ENCODE results near the gene RXRA. TPM values are rescaled to one million over a fixed set of nuclear protein-coding genes. Genes with fewer than 3 reads are reported as not detected.
A peak's percentile ranks its signal among the peaks of the same experiment; 100 is the strongest.

RXRA gene
- total RNA-seq, 6 experiments from 2014 or later: 105 to 165 (median 131) TPM

- H3K27ac ChIP-seq: peak overlapping the region; percentile 37 to 93 (median 73)
- DNase-seq (peak in 1 of 3 donors; percentile 60), ATAC-seq (no peak)
- H3K27me3 ChIP-seq: no peaks in the 10 kb centered on the region
- H3K9me3 ChIP-seq: no peaks in the 10 kb centered on the region
- intact Hi-C loops (cut with DNase I): loop anchor here in 1 of 2 donors (10.0 kb wide), 2 partner anchors 51 to 91 kb away; no protein-coding TSS in a partner anchor
- H3K4me3 ChIP-seq: peak overlapping the region in 1 of 3 donors; percentile 4
- TF ChIP-seq, protein P1, sequence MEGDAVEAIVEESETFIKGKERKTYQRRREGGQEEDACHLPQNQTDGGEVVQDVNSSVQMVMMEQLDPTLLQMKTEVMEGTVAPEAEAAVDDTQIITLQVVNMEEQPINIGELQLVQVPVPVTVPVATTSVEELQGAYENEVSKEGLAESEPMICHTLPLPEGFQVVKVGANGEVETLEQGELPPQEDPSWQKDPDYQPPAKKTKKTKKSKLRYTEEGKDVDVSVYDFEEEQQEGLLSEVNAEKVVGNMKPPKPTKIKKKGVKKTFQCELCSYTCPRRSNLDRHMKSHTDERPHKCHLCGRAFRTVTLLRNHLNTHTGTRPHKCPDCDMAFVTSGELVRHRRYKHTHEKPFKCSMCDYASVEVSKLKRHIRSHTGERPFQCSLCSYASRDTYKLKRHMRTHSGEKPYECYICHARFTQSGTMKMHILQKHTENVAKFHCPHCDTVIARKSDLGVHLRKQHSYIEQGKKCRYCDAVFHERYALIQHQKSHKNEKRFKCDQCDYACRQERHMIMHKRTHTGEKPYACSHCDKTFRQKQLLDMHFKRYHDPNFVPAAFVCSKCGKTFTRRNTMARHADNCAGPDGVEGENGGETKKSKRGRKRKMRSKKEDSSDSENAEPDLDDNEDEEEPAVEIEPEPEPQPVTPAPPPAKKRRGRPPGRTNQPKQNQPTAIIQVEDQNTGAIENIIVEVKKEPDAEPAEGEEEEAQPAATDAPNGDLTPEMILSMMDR (IDR thresholded peaks at IDR 0.05): no peak
- TF ChIP-seq POLR2A (IDR thresholded peaks at IDR 0.05): no peak
- H3K4me1 ChIP-seq: peaks cover 0 to 83% (median 41%) of the 10 kb centered on the region in 4 donors
- WGBS (ENCODE audit: insufficient coverage, low coverage, low lambda C conversion rate, missing lambda C conversion rate): 38% methylated on average over 17 of the region's 17 CpGs
- peaks cover 0 to 34% (median 13%) of the 10 kb centered on the region in 4 donors for H3K36me3 ChIP-seq
These were observed 109.5 kb downstream of the RXRA start for GRCh38 chr9:134435550-134436378.

GRCh38 chr9:134436379-134436762 lies 110.1 kb downstream of the RXRA start:
- DNase-seq: no peak
- Histone ChIP-seq H3K4me1 (peaks cover 0 to 77% (median 40%) of the 10 kb centered on the region in 4 donors), H3K9me3 (no peaks in the 10 kb centered on the region), H3K27me3 (no peaks in the 10 kb centered on the region), H3K27ac (peak overlapping the region in 2 of 3 donors; percentile 73 to 93), H3K36me3 (peaks cover 0 to 34% (median 10%) of the 10 kb centered on the region in 4 donors), H3K4me3 (no peak overlapping the region)
- WGBS (ENCODE audit: insufficient coverage, low coverage, low lambda C conversion rate, missing lambda C conversion rate): 56% methylated on average over 10 of the region's 12 CpGs
- no peak for TF ChIP-seq POLR2A (IDR thresholded peaks at IDR 0.05)
- TF ChIP-seq, protein P1 (IDR thresholded peaks at IDR 0.05): no peak
- no peak for ATAC-seq
- intact Hi-C loops (cut with DNase I): loop anchor here in 1 of 2 donors (10.0 kb wide), 2 partner anchors 52 to 92 kb away; no protein-coding TSS in a partner anchor

DNA sequence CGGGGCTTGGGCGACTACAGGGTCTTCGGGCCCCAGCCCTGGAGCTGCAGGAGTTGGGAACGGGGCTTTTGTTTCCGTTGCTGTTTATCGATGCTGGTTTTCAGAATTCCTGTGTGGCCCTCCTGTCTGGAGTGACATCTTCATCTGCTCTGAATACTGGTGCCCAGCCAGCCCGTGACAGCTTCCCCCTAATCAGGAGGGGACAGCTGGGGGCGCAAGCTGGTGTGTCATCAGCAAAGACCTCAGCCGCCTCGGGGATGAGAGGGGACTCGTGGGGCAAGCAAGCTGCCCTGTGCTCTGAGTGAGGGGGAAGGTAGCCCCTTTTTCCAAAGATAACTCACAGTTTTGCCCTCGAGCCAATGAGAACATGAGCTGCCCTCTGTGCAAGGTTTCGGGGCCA lies 110.7 kb downstream of the RXRA start:
- no peaks in the 10 kb centered on the region for H3K27me3 ChIP-seq

DNA sequence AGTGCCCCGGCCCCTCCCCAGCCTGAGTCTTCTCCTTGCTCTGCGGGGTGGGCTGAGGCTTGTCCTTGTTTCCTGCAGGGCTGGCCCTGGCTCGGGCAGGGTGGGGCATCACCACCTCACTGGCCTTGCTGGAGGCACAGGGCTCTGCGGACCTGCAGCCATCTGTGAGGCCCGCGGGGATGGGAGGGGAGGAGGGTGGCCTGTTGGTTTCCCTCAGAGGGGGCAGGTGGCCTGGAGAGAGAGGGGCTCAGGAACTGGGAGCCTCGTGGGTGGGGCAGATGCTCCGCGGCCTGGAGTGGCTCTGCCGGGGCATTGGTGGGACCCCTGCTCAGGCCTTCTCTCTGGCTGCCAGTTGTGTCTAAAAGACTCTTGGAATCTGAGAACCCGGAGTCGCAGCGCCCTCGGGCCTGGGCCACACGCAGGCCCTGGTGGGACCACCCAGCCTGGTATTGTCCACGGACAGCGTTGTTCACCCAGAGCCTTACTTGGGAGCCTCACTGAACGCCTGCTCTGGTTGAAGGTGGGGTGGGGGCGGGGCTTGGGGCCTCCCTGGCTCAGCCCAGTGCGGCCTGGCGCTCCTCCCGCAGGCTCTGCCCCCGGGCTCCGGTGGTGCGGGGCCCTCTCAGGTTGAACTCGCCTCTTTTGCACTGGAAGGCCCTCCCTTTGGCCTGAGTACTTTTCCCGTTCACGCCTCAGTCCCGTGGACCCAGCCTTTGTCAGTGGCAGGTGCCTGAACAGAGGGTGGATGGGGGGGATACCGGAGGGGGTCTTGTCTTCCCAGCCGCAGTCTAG lies 111.3 kb downstream of the RXRA start:
- no peak for TF ChIP-seq POLR2A (IDR thresholded peaks at IDR 0.05)
- TF ChIP-seq, protein P1 (IDR thresholded peaks at IDR 0.05): no peak
- DNase-seq: peak in 2 of 3 donors; percentile 80 to 87
- H3K36me3 ChIP-seq: peaks cover 0 to 28% (median 10%) of the 10 kb centered on the region in 4 donors
- H3K27ac ChIP-seq: peak overlapping the region in 2 of 3 donors; percentile 73 to 93
- no peak overlapping the region for H3K4me3 ChIP-seq
- peak in 2 of 4 donors; percentile 12 to 18 for ATAC-seq
- no peaks in the 10 kb centered on the region for H3K27me3 ChIP-seq
- no peaks in the 10 kb centered on the region for H3K9me3 ChIP-seq
- 20% methylated on average over 1 of the region's 31 CpGs for whole genome bisulfite sequencing (ENCODE audit: insufficient coverage, low coverage, low lambda C conversion rate, missing lambda C conversion rate)
- peaks cover 0 to 76% (median 34%) of the 10 kb centered on the region in 4 donors for H3K4me1 ChIP-seq
- intact Hi-C loops (cut with DNase I): loop anchor here in 1 of 2 donors (10.0 kb wide), 2 partner anchors 53 to 93 kb away; no protein-coding TSS in a partner anchor

More for the DNA sequence above, 110.7 kb downstream of the RXRA start:
- H3K36me3 ChIP-seq: peaks cover 0 to 30% (median 10%) of the 10 kb centered on the region in 4 donors
- H3K4me3 ChIP-seq: no peak overlapping the region
- 51% methylated on average over 11 of the region's 13 CpGs for WGBS (ENCODE audit: insufficient coverage, low coverage, low lambda C conversion rate, missing lambda C conversion rate)
- no peak for TF ChIP-seq POLR2A (IDR thresholded peaks at IDR 0.05)
- TF ChIP-seq, protein P1 (IDR thresholded peaks at IDR 0.05): no peak
- peak overlapping the region in 2 of 3 donors; percentile 73 to 93 for H3K27ac ChIP-seq
- no peak for ATAC-seq
- H3K4me1 ChIP-seq: peaks cover 0 to 75% (median 38%) of the 10 kb centered on the region in 4 donors
- intact Hi-C loops (cut with DNase I): loop anchor here in 1 of 2 donors (10.0 kb wide), 2 partner anchors 52 to 92 kb away; no protein-coding TSS in a partner anchor
- H3K9me3 ChIP-seq: no peaks in the 10 kb centered on the region
- no peak for DNase-seq
